Brain microvascular endothelial cell (primary cell): ENCODE data around the gene NUS1.
"Not testable (repeated sequence)": the region's sequence is repeated elsewhere in the genome, so short reads cannot be mapped to it uniquely, and the experiment has no call there.

Source experiments
- DNase-seq: peaks from one replicate; pipeline ENCODE4 v3.0.0-alpha.2; 2020
- H3K27ac ChIP-seq: fragments of 250-450 bp; sonication (Bioruptor Pico); 2 replicates; pipeline ENCODE4 v1.5.1; 2020; ENCODE audit warnings: mild to moderate bottlenecking, moderate library complexity
- H3K27me3 ChIP-seq: fragments of 250-450 bp; sonication (Bioruptor Pico); replicated peaks from 2 replicates; pipeline ENCODE4 v1.5.1; 2020; ENCODE audit warnings: mild to moderate bottlenecking
- H3K36me3 ChIP-seq: fragments of 250-450 bp; sonication (Bioruptor Pico); replicated peaks from 2 replicates; pipeline ENCODE4 v1.5.1; 2020; ENCODE audit warnings: mild to moderate bottlenecking
- H3K4me3 ChIP-seq: 2 replicates; pipeline ENCODE4 v1.5.1; 2011; ENCODE audit warnings: low read depth, mild to moderate bottlenecking, control low read depth, low read length, moderate library complexity
- CTCF ChIP-seq: IDR thresholded peaks from 2 replicates; pipeline ENCODE4 v1.5.1; 2011; ENCODE audit warnings: low read depth, mild to moderate bottlenecking, moderate library complexity, low read length, control low read depth, inconsistent platforms; ENCODE audit errors: missing control alignments
- in situ Hi-C: cut with HindIII; loops from 2 replicates; pipeline ENCODE4 v1.10.0; 2017; ENCODE audit warnings: low sequenced_read_pairs, low pct_ligation_motif_present

NUS1 gene

DNA sequence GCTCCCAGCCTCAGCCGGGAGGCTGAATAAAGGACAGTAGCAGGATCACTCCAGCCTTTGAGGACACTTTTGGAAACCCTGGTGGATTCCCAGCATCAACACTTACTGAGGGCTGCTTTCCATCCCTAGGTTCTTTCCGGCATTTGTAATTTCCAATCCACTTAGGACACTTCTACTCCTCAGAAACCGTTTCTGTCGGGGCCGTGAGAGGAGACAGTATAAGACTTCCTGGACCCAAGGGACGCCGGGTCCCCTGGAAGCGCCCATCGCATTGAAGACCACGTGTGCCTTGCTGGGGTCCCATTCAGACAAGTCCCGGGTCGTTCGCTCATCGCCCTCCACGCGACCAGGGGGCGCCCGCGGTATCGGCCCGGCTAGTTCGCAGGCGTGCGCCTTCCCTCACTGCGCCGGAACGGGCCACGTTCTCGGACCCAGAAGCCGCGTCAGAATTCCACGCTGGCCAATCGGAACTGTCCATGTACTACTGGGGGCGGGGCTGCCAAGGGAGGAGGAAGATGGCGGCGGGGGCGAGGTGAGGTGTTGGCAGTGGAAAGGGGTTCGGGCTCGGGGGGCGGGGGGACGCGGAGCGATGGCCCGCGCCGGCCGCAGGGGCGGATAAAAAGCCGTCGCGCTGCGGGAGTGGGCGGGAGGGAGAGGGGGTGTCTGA is at the start of gene NUS1:
Gene NUS1 (plus strand): TSS at position 479 of the 667 bp plus-strand sequence. CDS start 202 bp downstream, outside the sequence.
- Histone ChIP-seq H3K27ac (peak within 1 kb of the TSS; percentile 67), H3K4me3 (peak within 1 kb of the TSS; percentile 79), H3K36me3 (no peaks in the 10 kb centered on the region), H3K27me3 (no peaks in the 10 kb centered on the region)
- TF ChIP-seq CTCF: peak; percentile 89
- in situ Hi-C loops: no loop called here
- DNase-seq: peak; percentile 98

GRCh38 chr6:117627533-117627932 is 47.7 kb upstream of the NUS1 start:
- H3K27ac ChIP-seq: no peak overlapping the region
- in situ Hi-C loops: no loop called here
- no peak for DNase-seq
- no peak overlapping the region for H3K4me3 ChIP-seq
- H3K36me3 ChIP-seq: no peaks in the 10 kb centered on the region
- no peaks in the 10 kb centered on the region for H3K27me3 ChIP-seq
- TF ChIP-seq CTCF: no peak

GRCh38 chr6:117629119-117629660 is 46.1 kb upstream of the NUS1 start:
- TF ChIP-seq CTCF: no peak
- H3K36me3 ChIP-seq: no peaks in the 10 kb centered on the region
- in situ Hi-C loops: no loop called here
- no peak for DNase-seq
- no peak overlapping the region for H3K4me3 ChIP-seq
- H3K27ac ChIP-seq: no peak overlapping the region
- no peaks in the 10 kb centered on the region for H3K27me3 ChIP-seq

GRCh38 chr6:117637770-117638169 is 37.5 kb upstream of the NUS1 start:
- TF ChIP-seq CTCF: no peak
- in situ Hi-C loops: no loop called here
- no peak for DNase-seq

GRCh38 chr6:117642976-117643375 is 32.3 kb upstream of the NUS1 start:
- in situ Hi-C loops: no loop called here
- H3K27ac ChIP-seq: no peak overlapping the region
- H3K4me3 ChIP-seq: no peak overlapping the region
- TF ChIP-seq CTCF: no peak
- DNase-seq: no peak
- H3K36me3 ChIP-seq: no peaks in the 10 kb centered on the region
- no peaks in the 10 kb centered on the region for H3K27me3 ChIP-seq

More at GRCh38 chr6:117637770-117638169, 37.5 kb upstream of the NUS1 start:
- no peak overlapping the region for H3K4me3 ChIP-seq
- H3K36me3 ChIP-seq: no peaks in the 10 kb centered on the region
- no peak overlapping the region for H3K27ac ChIP-seq
- H3K27me3 ChIP-seq: no peaks in the 10 kb centered on the region

GRCh38 chr6:117651984-117652383 is 23.3 kb upstream of the NUS1 start:
- H3K4me3 ChIP-seq, in situ Hi-C loops, H3K27ac ChIP-seq: not testable (repeated sequence)

More at GRCh38 chr6:117651984-117652383, 23.3 kb upstream of the NUS1 start:
- H3K36me3 ChIP-seq, DNase-seq, H3K27me3 ChIP-seq: not testable (repeated sequence)
